Gastroesophageal sphincter (tissue), 4 donors: Measurements from ENCODE around the gene RYR3. TPM values are rescaled to one million over a fixed set of nuclear protein-coding genes. Genes with fewer than 3 reads are reported as not detected.

Source experiments
- ATAC-seq: fragments of 150-250 bp; one replicate; pipeline ENCODE4 v1.9.1; 2016; ENCODE audit warnings: mild to moderate bottlenecking, moderate library complexity
- H3K27ac ChIP-seq, 4 donors: fragments of 200-600 bp; sonication (generic) in 3 of 4; 1 replicate in 3 of 4; 2 replicates in 1 of 4; pipeline ENCODE4 v1.5.1; 2016 to 2019
- H3K27me3 ChIP-seq: fragments of 200-600 bp; sonication (generic); one replicate; pipeline ENCODE4 v1.5.1; 2019
- H3K36me3 ChIP-seq, 2 donors: fragments of 200-600 bp; sonication (generic); one replicate each; pipeline ENCODE4 v1.5.1; 2019; ENCODE audit warnings: control low read depth in 1 of 2
- H3K4me1 ChIP-seq, 3 donors: fragments of 200-600 bp; sonication (generic); 1 replicate in 2 of 3; 2 replicates in 1 of 3; pipeline ENCODE4 v1.5.1; 2016 to 2019; ENCODE audit warnings: control low read depth in 2 of 3
- H3K4me3 ChIP-seq, 2 donors: fragments of 200-600 bp; sonication (generic); one replicate each; pipeline ENCODE4 v1.5.1; 2019; ENCODE audit warnings: mild to moderate bottlenecking in 1 of 2, moderate library complexity in 1 of 2
- H3K9me3 ChIP-seq, 3 donors: fragments of 200-600 bp; sonication (generic); one replicate each; pipeline ENCODE4 v1.5.1; 2017 to 2019; ENCODE audit warnings: control low read depth in 2 of 3
- CTCF ChIP-seq, 4 experiments: fragments of 200-600 bp in 2 of 4; fragments of 450-650 bp in 2 of 4; sonication (generic) in 1 of 4; IDR thresholded peaks; one replicate each; pipeline ENCODE4 v1.5.1; 2017 to 2019; ENCODE audit warnings: antibody characterized with exemption in 4 of 4, mild to moderate bottlenecking in 2 of 4, moderate library complexity in 2 of 4
- EP300 ChIP-seq: sonication (generic); formaldehyde crosslinking; IDR thresholded peaks from one replicate; pipeline ENCODE4 v1.6.1; 2017; ENCODE audit warnings: antibody characterized with exemption, mild to moderate bottlenecking
- POLR2A ChIP-seq, 2 donors: fragments of 450-650 bp; IDR thresholded peaks; one replicate each; pipeline ENCODE4 v1.6.1; 2017; ENCODE audit warnings: antibody characterized with exemption in 2 of 2, mild to moderate bottlenecking in 2 of 2, moderate library complexity in 1 of 2
- POLR2AphosphoS5 ChIP-seq: sonication (generic); formaldehyde crosslinking; IDR thresholded peaks from one replicate; pipeline ENCODE4 v1.6.1; 2017; ENCODE audit warnings: antibody characterized with exemption
- WGBS, 2 donors: methylation state at CpG; one replicate each; pipeline ENCODE4 v1.1.5; 2018; ENCODE audit warnings: low coverage in 1 of 2; 5-methylcytosine and 5-hydroxymethylcytosine counted together
- total RNA-seq, 4 donors: library from RNA; depleted of rRNA; stranded (reverse); fragments of >200 nt; gene quantifications; one replicate each; pipeline ENCODE4 v1.1.0, GENCODE V29; 2016

The RYR3 gene
- total RNA-seq, 4 donors from 2014 or later = 3.5 to 10.2 (median 6.2) TPM

GRCh38 chr15:33624439-33624838, 313.7 kb downstream of the RYR3 start:
- 71 to 75% methylated on average over 2 to 3 of the region's 3 CpGs for WGBS, 2 donors
- Histone ChIP-seq H3K27me3 (no peaks in the 10 kb centered on the region), H3K4me3 (no peak overlapping the region), H3K4me1 (no peaks in the 10 kb centered on the region), H3K27ac (no peak overlapping the region), H3K36me3 (peaks cover 0 to 5% of the 10 kb centered on the region in 2 donors), H3K9me3 (no peaks in the 10 kb centered on the region)
- TF ChIP-seq POLR2A (IDR thresholded peaks at IDR 0.05) (no peak), CTCF (IDR thresholded peaks at IDR 0.05) (no peak), POLR2AphosphoS5 (no peak), EP300 (no peak)
- no peak for ATAC-seq

- Histone ChIP-seq H3K4me3 (no peak overlapping the region), H3K36me3 (peaks cover 0 to 39% of the 10 kb centered on the region in 2 donors), H3K9me3 (no peaks in the 10 kb centered on the region), H3K4me1 (no peaks in the 10 kb centered on the region), H3K27ac (no peak overlapping the region), H3K27me3 (no peaks in the 10 kb centered on the region)
- 61 to 77% methylated on average over 4 of the region's 4 CpGs for WGBS, 2 donors
- TF ChIP-seq EP300 (no peak), CTCF (IDR thresholded peaks at IDR 0.05) (no peak), POLR2AphosphoS5 (no peak), POLR2A (IDR thresholded peaks at IDR 0.05) (no peak)
- no peak for ATAC-seq
Measured at GRCh38 chr15:33629647-33630046, 318.9 kb downstream of the RYR3 start.

- Histone ChIP-seq H3K4me1 (no peaks in the 10 kb centered on the region), H3K4me3 (no peak overlapping the region), H3K27me3 (no peaks in the 10 kb centered on the region), H3K9me3 (no peaks in the 10 kb centered on the region), H3K36me3 (peaks cover 0 to 49% of the 10 kb centered on the region in 2 donors), H3K27ac (no peak overlapping the region)
- no peak for ATAC-seq
- WGBS, 2 donors = 79 to 88% methylated on average over 2 to 6 of the region's 7 CpGs
- no peak for TF ChIP-seq POLR2AphosphoS5
- no peak for TF ChIP-seq CTCF (IDR thresholded peaks at IDR 0.05)
- no peak for TF ChIP-seq POLR2A (IDR thresholded peaks at IDR 0.05)
- no peak for TF ChIP-seq EP300
Measured at GRCh38 chr15:33636234-33636633, 325.5 kb downstream of the RYR3 start.

- no peak for ATAC-seq
Measured at GRCh38 chr15:33636958-33637357, 326.2 kb downstream of the RYR3 start.

More at GRCh38 chr15:33636958-33637357, 326.2 kb downstream of the RYR3 start:
- H3K9me3 ChIP-seq = no peaks in the 10 kb centered on the region
- WGBS, 2 donors = 60 to 89% methylated on average over 1 of the region's 1 CpG
- H3K36me3 ChIP-seq = peaks cover 0 to 42% of the 10 kb centered on the region in 2 donors
- no peak overlapping the region for H3K27ac ChIP-seq
- H3K27me3 ChIP-seq = no peaks in the 10 kb centered on the region
- TF ChIP-seq CTCF (IDR thresholded peaks at IDR 0.05) = no peak
- TF ChIP-seq EP300 = no peak
- TF ChIP-seq POLR2A (IDR thresholded peaks at IDR 0.05) = no peak
- TF ChIP-seq POLR2AphosphoS5 = no peak
- no peak overlapping the region for H3K4me3 ChIP-seq
- no peaks in the 10 kb centered on the region for H3K4me1 ChIP-seq
